IMR-90 (cell line): Measurements from ENCODE around the gene STEAP4. TPM values are rescaled to one million over a fixed set of nuclear protein-coding genes. Genes with fewer than 3 reads are reported as not detected.

ENCODE experiments used
- ATAC-seq: fragments of 200-7000 bp; cut with Tn5 transposase; 2 replicates; pipeline ENCODE4 v1.9.1; 2020; ENCODE audit warnings: low read depth, mild to moderate bottlenecking, moderate library complexity
- BruUV-seq: library from RNA; stranded (reverse); fragments of 400-500 nt; replicated peaks from 2 replicates; lab custom pipeline; 2021; lab: Mats Ljungman, UMichigan
- CTCF ChIA-PET: fragments of 300-600 bp; formaldehyde crosslinking; extraction: SDS; loops from one replicate; lab custom pipeline; 2021; ENCODE audit warnings: antibody characterized with exemption; lab: Yijun Ruan, JAX
- POLR2A ChIA-PET: fragments of 300-600 bp; sonication (Branson Sonifier 250); formaldehyde crosslinking; loops from one replicate; lab custom pipeline; 2022; ENCODE audit warnings: antibody characterized with exemption; ENCODE audit not compliant: unreplicated experiment; lab: Charles Lee
- DNase-seq: peaks from one replicate; pipeline ENCODE4 v3.0.0; 2013
- H2AFZ ChIP-seq: replicated peaks from 2 replicates; pipeline ENCODE3; 2013; ENCODE audit warnings: low read length, mild to moderate bottlenecking; ENCODE audit not compliant: poor library complexity
- H2AK5ac ChIP-seq: 2 replicates; pipeline ENCODE4 v1.6.1; 2013; ENCODE audit warnings: low read depth, low read length, inconsistent platforms
- H2AK9ac ChIP-seq: replicated peaks from 2 replicates; pipeline ENCODE3; 2013; ENCODE audit warnings: mild to moderate bottlenecking, low read depth, low read length, moderate library complexity; ENCODE audit not compliant: poor library complexity
- H2BK120ac ChIP-seq: 2 replicates; pipeline ENCODE4 v1.6.1; 2013; ENCODE audit warnings: low read depth, low read length, inconsistent platforms
- H2BK15ac ChIP-seq: 3 replicates; pipeline ENCODE4 v1.6.1; 2013; ENCODE audit warnings: low read depth, low read length, inconsistent platforms
- H2BK20ac ChIP-seq: 2 replicates; pipeline ENCODE4 v1.6.1; 2013; ENCODE audit warnings: low read depth, mild to moderate bottlenecking, inconsistent platforms, low read length, moderate library complexity
- H2BK5ac ChIP-seq: 2 replicates; pipeline ENCODE4 v1.6.1; 2013; ENCODE audit warnings: mild to moderate bottlenecking, low read depth, low read length, inconsistent platforms; ENCODE audit not compliant: poor library complexity, severe bottlenecking
- H3K14ac ChIP-seq: replicated peaks from 2 replicates; pipeline ENCODE4 v1.6.1; 2013; ENCODE audit warnings: low read depth, low read length, inconsistent platforms
- H3K18ac ChIP-seq: 2 replicates; pipeline ENCODE4 v1.6.1; 2013; ENCODE audit warnings: low read depth, low read length, control low read depth
- H3K23ac ChIP-seq: 2 replicates; pipeline ENCODE4 v1.6.1; 2013; ENCODE audit warnings: low read depth, low read length, inconsistent platforms
- H3K27ac ChIP-seq: 2 replicates; pipeline ENCODE4 v1.5.1; 2013; ENCODE audit warnings: mild to moderate bottlenecking, control low read depth, low read length; ENCODE audit not compliant: insufficient read depth
- H3K27me3 ChIP-seq: 2 replicates; pipeline ENCODE4 v1.6.1; 2013; ENCODE audit warnings: low read length; ENCODE audit not compliant: control insufficient read depth, insufficient read depth
- H3K36me3 ChIP-seq: 2 replicates; pipeline ENCODE4 v1.6.1; 2013; ENCODE audit warnings: low read length, mixed read lengths; ENCODE audit not compliant: control insufficient read depth, insufficient read depth
- H3K4ac ChIP-seq: 2 replicates; pipeline ENCODE4 v1.6.1; 2013; ENCODE audit warnings: low read depth, low read length, inconsistent platforms
- H3K4me1 ChIP-seq: 2 replicates; pipeline ENCODE4 v1.6.1; 2013; ENCODE audit warnings: low read length, mixed read lengths; ENCODE audit not compliant: control insufficient read depth, insufficient read depth
- H3K4me2 ChIP-seq: 2 replicates; pipeline ENCODE4 v1.6.1; 2013; ENCODE audit warnings: low read depth, mild to moderate bottlenecking, control low read depth, low read length, moderate library complexity
- H3K4me3 ChIP-seq: 2 replicates; pipeline ENCODE4 v1.5.1; 2013; ENCODE audit warnings: low read depth, mild to moderate bottlenecking, control low read depth, low read length, moderate library complexity; ENCODE audit not compliant: insufficient read depth
- H3K56ac ChIP-seq: 2 replicates; pipeline ENCODE4 v1.6.1; 2013; ENCODE audit warnings: low read length, inconsistent platforms; ENCODE audit not compliant: insufficient read depth; ENCODE audit errors: extremely low read depth
- H3K79me1 ChIP-seq, 2 experiments: 2 replicates each; pipeline ENCODE4 v1.6.1; 2013; ENCODE audit warnings: low read length in 2 of 2, inconsistent platforms in 1 of 2, low read depth in 1 of 2
- H3K9ac ChIP-seq: 2 replicates; pipeline ENCODE4 v1.6.1; 2013; ENCODE audit warnings: low read depth, low read length, control low read depth
- H3K9me1 ChIP-seq: 2 replicates; pipeline ENCODE4 v1.6.1; 2013; ENCODE audit warnings: low read length, inconsistent platforms; ENCODE audit not compliant: insufficient read depth
- H3K9me3 ChIP-seq: 2 replicates; pipeline ENCODE4 v1.6.1; 2013; ENCODE audit warnings: low read length; ENCODE audit not compliant: control insufficient read depth, insufficient read depth
- H4K20me1 ChIP-seq: 2 replicates; pipeline ENCODE4 v1.6.1; 2013; ENCODE audit warnings: low read length, inconsistent platforms; ENCODE audit not compliant: insufficient read depth
- H4K5ac ChIP-seq: 2 replicates; pipeline ENCODE4 v1.6.1; 2013; ENCODE audit warnings: mild to moderate bottlenecking, low read depth, low read length, control low read depth
- H4K8ac ChIP-seq, 2 experiments: 2 replicates each; pipeline ENCODE4 v1.6.1; 2013; ENCODE audit warnings: low read depth in 2 of 2, low read length in 2 of 2, control low read depth in 1 of 2, inconsistent platforms in 1 of 2
- H4K91ac ChIP-seq: 2 replicates; pipeline ENCODE4 v1.6.1; 2013; ENCODE audit warnings: low read depth, low read length, inconsistent platforms; ENCODE audit not compliant: insufficient read depth
- CEBPB ChIP-seq: IDR thresholded peaks from 2 replicates; pipeline ENCODE4 v1.6.1; 2012; ENCODE audit warnings: low read depth, low read length, improper control_type of control experiment
- CHD1 ChIP-seq: IDR thresholded peaks from 2 replicates; pipeline ENCODE4 v1.6.1; 2012; ENCODE audit warnings: low read depth, low read length, improper control_type of control experiment
- ELK1 ChIP-seq: fragments of 150-350 bp; IDR thresholded peaks from 2 replicates; pipeline ENCODE4 v1.6.1; 2016; ENCODE audit warnings: low read depth, mild to moderate bottlenecking, low read length, moderate library complexity, borderline replicate concordance
- MAZ ChIP-seq: IDR thresholded peaks from 2 replicates; pipeline ENCODE4 v1.6.1; 2012; ENCODE audit warnings: low read depth, mild to moderate bottlenecking, low read length, improper control_type of control experiment, moderate library complexity, borderline replicate concordance
- RAD21 ChIP-seq: IDR thresholded peaks from 2 replicates; pipeline ENCODE4 v1.6.1; 2012; ENCODE audit warnings: low read length, improper control_type of control experiment
- USF2 ChIP-seq: fragments of 150-350 bp; IDR thresholded peaks from 2 replicates; pipeline ENCODE4 v1.6.1; 2017; ENCODE audit warnings: mild to moderate bottlenecking, antibody characterized with exemption, low read length, low read depth
- WGBS, 2 experiments: methylation state at CpG; one replicate each; pipeline versions ENCODE4 v1.1.5 to v1.1.7; 2013; ENCODE audit warnings: missing lambda C conversion rate in 2 of 2; ENCODE audit not compliant: insufficient read length in 1 of 2; ENCODE audit errors: extremely low coverage in 2 of 2; 5-methylcytosine and 5-hydroxymethylcytosine counted together
- dilution Hi-C: fragments of 300-500 bp; cut with HindIII; formaldehyde crosslinking; loops from one replicate; pipeline ENCODE4 v1.14.3; 2018; ENCODE audit warnings: low sequenced_read_pairs; ENCODE audit not compliant: unreplicated experiment
- in situ Hi-C: fragments of 300-500 bp; cut with MboI; formaldehyde crosslinking; loops from 3 replicates; pipeline ENCODE4 v1.14.3; 2019; ENCODE audit warnings: low sequenced_read_pairs, inconsistent platforms, mixed read lengths
- intact Hi-C: fragments of 100-400 bp; cut with micrococcal nuclease; formaldehyde crosslinking; loops from 2 replicates; pipeline ENCODE4 v1.10.0; 2022
- polyA plus RNA-seq, 3 experiments: library from polyadenylated mRNA; depleted of rRNA; stranded (reverse); fragments of >200 nt; gene quantifications; 2 replicates each; pipeline ENCODE4 v1.2.3, GENCODE V29; 2012; ENCODE audit warnings: low replicate concordance in 1 of 3
- total RNA-seq: library from RNA; depleted of rRNA; stranded (reverse); fragments of >200 nt; gene quantifications from 2 replicates; pipeline ENCODE4 v1.2.3, GENCODE V29; 2012

Gene STEAP4
- total and polyA plus RNA-seq, 2 of the 4 experiments (the other 2 are of a cell fraction) = not detected

- ATAC-seq (no peak), DNase-seq (peak; percentile 3)
- no peak overlapping the region for H2BK5ac ChIP-seq
- ChIA-PET CTCF (no interaction called here), POLR2A (no interaction called here)
- H2BK15ac ChIP-seq = no peak overlapping the region
- H3K56ac ChIP-seq = no peak overlapping the region
- H2AK9ac ChIP-seq = no peak overlapping the region
- no peaks in the 10 kb centered on the region for H3K36me3 ChIP-seq
- no peaks in the 10 kb centered on the region for H3K27me3 ChIP-seq
- H3K4me3 ChIP-seq = no peak overlapping the region
- H3K4me1 ChIP-seq = no peaks in the 10 kb centered on the region
- no peak overlapping the region for H3K14ac ChIP-seq
- H3K4ac ChIP-seq = no peak overlapping the region
- in situ Hi-C loops (no loop called here), dilution Hi-C loops (no loop called here), intact Hi-C loops (no loop called here)
- no peak overlapping the region for H2BK20ac ChIP-seq
- no peak overlapping the region for H4K91ac ChIP-seq
- no peaks in the 10 kb centered on the region for H4K20me1 ChIP-seq
- no peak overlapping the region for H4K5ac ChIP-seq
- H3K9me1 ChIP-seq = no peaks in the 10 kb centered on the region
- TF ChIP-seq ELK1 (no peak), CEBPB (no peak), USF2 (no peak), MAZ (no peak), RAD21 (no peak), CHD1 (no peak)
- no peak overlapping the region for H3K4me2 ChIP-seq
- no peaks in the 10 kb centered on the region for H3K9me3 ChIP-seq
- no TSS peak for BruUV-seq
- H3K79me1 ChIP-seq = no peaks in the 10 kb centered on the region
- H2BK120ac ChIP-seq = no peak overlapping the region
- no CpG with 5 or more reads among the region's 11 CpGs for WGBS, 2 experiments
- no peak overlapping the region for H2AK5ac ChIP-seq
- no peak overlapping the region for H3K27ac ChIP-seq
- no peak overlapping the region for H3K18ac ChIP-seq
- H3K9ac ChIP-seq = no peak overlapping the region
- H4K8ac ChIP-seq = no peak overlapping the region
- H3K23ac ChIP-seq = no peak overlapping the region
- no peak overlapping the region for H2AFZ ChIP-seq
Measured at GRCh38 chr7:88291398-88292173, 15.1 kb downstream of the STEAP4 start.
